ENCODE data around the gene IDS.
"Not testable (repeated sequence)": the region's sequence is repeated elsewhere in the genome, so short reads cannot be mapped to it uniquely, and the experiment has no call there.

Gene IDS

GRCh38 chrX:149528381-149528780, 23.3 kb upstream of the IDS start:
- DNase-seq (ENCODE audit: low read depth in 4 of 4, low spot score in 1 of 4): no peak

DNA sequence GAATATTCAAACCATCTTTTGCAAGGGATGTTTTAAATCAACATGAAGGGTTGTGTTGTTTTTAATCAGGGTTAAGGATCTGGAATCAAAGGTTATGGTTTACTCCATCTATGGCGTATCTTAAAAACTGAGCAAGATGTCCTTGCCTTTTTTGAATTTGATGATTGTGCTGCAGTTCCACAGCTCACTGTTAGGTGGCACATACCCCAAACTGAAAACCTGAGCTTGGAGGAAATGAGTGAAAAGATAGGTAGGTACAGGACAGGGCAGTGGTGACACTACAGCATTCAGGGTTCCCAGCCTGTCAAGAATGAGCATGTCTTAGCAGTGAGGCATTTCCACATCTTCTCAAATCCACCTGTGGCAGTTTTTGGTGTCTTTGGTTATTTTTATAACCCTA, 22.6 kb upstream of the IDS start:
- no peak for DNase-seq (ENCODE audit: low read depth in 4 of 4, low spot score in 1 of 4)

- DNase-seq (ENCODE audit: low read depth in 4 of 4, low spot score in 1 of 4): not testable (repeated sequence)
These were observed 21.4 kb upstream of the IDS start for GRCh38 chrX:149526318-149527033.

GRCh38 chrX:149525903-149526302, 20.8 kb upstream of the IDS start:
- DNase-seq (ENCODE audit: low read depth in 4 of 4, low spot score in 1 of 4): not testable (repeated sequence)

GRCh38 chrX:149525389-149525788, 20.3 kb upstream of the IDS start:
- peak in 2 of 4 experiments; percentile 40 to 41 for DNase-seq (ENCODE audit: low read depth in 4 of 4, low spot score in 1 of 4)

DNA sequence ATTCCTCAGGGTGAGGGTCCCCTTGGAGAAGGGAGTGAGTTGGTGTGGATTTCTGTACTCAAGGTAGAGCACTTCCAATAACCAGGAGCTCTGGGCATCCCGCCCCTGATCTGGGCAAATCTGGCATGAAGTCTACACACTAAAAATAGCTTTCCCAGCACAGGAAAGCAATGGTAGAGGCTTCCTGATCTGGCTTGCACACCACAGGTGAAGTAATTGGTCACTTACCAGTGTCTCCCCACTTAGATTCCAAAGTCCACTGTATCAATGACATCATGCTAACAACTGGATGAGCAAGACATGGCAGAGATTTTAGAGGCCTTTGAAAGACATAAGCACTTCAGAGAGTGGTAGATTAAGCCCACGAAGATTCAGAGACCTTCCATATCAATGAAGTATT, 17.8 kb upstream of the IDS start:
- DNase-seq (ENCODE audit: low read depth in 4 of 4, low spot score in 1 of 4): no peak

- no peak for DNase-seq (ENCODE audit: low read depth in 4 of 4, low spot score in 1 of 4)
These were observed 16.3 kb upstream of the IDS start for GRCh38 chrX:149521438-149521837.

GRCh38 chrX:149520636-149521277, 15.7 kb upstream of the IDS start:
- DNase-seq (ENCODE audit: low read depth in 4 of 4, low spot score in 1 of 4): not testable (repeated sequence)

DNA sequence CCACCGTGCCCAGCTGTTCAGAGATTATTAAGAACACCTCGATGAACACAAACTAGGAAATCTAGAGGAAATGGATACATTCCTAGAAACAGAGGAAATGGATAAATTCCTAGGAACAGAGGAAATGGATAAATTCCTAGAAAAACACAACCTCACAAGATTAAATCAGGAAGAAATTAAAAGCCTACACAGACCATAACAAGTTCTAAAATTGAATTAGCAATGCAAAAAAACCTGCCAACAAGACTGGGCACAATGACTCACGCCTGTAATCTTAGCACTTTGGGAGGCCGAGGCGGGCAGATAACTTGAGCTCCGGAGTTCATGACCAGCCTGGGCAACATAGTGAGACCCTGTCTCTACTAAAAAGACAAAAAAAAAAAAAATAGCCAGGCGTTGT, 13.1 kb upstream of the IDS start:
- no peak for DNase-seq (ENCODE audit: low read depth in 4 of 4, low spot score in 1 of 4)

GRCh38 chrX:149517308-149517707, 12.2 kb upstream of the IDS start:
- no peak for DNase-seq (ENCODE audit: low read depth in 4 of 4, low spot score in 1 of 4)

- DNase-seq (ENCODE audit: low read depth in 4 of 4, low spot score in 1 of 4): no peak
These were observed 11.5 kb upstream of the IDS start for GRCh38 chrX:149516604-149517003.

GRCh38 chrX:149515954-149516602, 11.0 kb upstream of the IDS start:
- no peak for DNase-seq (ENCODE audit: low read depth in 4 of 4, low spot score in 1 of 4)

DNA sequence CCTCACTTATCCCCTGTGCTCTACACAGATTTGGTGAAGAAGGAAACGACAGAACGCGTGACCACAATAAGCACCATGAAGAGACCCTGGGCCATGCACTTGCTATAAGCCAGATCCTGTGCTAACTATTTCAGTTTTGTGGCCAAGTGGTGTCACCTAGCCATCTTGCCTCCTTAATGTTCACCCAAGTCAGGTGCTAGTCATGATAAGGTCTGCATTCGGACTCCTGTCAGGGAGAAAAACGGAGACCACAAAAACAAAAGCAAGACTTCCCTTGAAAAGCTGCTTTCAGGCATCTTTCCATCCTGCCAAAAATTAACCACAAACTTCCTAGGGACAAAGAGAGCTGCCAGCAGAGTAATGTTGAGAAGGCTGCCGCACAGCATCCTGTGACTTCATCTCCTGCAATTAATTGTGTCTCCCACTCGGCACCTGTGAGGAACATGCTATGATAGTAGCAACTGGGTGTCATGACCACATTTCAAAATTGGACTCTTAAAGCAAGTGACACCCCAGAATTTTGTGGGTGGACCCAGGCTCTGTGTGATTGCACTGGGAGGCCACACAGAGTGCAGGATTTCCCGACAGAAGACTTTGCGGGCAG, 8.8 kb upstream of the IDS start:
- no peak for DNase-seq (ENCODE audit: low read depth in 4 of 4, low spot score in 1 of 4)

- DNase-seq (ENCODE audit: low read depth in 4 of 4, low spot score in 1 of 4): peak in 2 of 4 experiments; percentile 16 to 26
These were observed 7.2 kb upstream of the IDS start for GRCh38 chrX:149512225-149512885.

DNA sequence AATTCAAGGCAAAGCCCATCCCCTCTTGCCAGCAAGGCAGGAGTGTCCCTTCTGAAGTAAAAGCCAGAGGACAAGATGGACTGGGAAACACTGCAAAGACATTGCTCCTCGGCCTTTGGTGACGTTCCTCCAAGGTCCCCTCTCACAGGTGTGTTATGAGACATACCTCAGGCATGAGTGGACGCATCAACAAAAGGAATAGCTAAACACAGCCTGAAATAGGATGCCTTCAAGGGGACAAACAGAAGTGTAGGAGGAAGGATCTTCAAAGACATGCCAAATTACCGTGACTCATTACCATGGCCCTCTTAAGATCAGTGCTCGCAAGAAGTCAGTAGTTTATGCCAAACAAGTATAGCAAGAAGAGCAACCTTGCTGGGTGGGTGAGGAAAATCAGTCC, 6.0 kb upstream of the IDS start:
- no peak for DNase-seq (ENCODE audit: low read depth in 4 of 4, low spot score in 1 of 4)

GRCh38 chrX:149510386-149510785, 5.3 kb upstream of the IDS start:
- DNase-seq (ENCODE audit: low read depth in 4 of 4, low spot score in 1 of 4): no peak

GRCh38 chrX:149508467-149508866, 3.4 kb upstream of the IDS start:
- DNase-seq (ENCODE audit: low read depth in 4 of 4, low spot score in 1 of 4): no peak

GRCh38 chrX:149506349-149506748, 1.2 kb upstream of the IDS start:
- DNase-seq (ENCODE audit: low read depth in 4 of 4, low spot score in 1 of 4): no peak

DNA sequence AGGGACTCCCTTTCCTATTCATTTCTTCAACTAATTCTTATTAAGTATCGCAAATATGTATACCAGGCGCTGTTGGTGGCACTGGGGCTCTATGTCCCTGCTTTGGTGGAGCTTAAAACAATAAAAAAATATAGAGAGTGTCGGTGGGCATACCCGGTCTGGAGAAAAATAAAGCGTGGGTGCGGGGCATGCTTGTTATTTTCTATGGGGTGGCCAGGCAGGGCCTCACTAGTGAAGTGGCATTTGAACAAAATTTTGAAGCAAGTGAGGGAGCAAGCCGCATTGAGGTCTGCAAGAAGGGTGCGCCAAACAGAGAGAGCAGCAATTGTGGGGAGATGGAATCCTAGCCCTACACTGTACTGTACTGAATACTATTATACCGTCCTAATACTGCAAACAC, 565 bp upstream of the IDS start:
- no peak for DNase-seq (ENCODE audit: low read depth in 4 of 4, low spot score in 1 of 4)

DNA sequence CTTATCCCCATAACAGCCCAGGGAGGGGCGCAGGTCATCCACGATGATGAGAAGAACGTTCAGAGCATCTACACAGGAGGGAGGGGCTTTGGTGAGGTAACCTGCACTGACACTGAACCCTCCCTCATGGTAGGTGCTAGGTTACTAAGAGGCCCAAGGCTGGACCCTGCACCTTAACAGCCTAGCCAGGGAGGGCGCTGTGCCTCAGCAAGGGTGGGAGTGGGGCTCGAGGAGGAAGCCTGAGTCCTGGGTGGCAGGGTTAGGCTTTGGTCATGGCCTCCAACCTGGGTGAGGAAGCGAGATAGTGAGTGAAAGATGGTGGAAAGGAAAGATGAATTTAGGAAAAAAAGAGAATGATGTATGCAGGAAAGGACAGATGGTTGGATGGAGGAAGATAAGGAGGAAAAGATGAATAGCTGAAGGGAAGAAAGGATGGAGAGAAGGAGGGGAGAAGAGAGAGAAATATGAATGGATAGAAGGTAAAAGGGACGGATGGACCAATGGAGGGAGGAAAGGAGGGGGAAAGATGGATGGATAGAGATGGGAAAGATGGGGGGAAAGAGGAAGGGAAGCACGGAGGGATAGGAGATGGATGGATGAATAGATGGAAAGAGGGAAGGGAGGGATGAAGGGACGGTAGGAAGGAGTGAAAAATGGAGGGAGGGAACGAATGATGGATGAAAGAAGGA, 736 bp downstream of the IDS start:
- DNase-seq (ENCODE audit: low read depth in 4 of 4, low spot score in 1 of 4): peak in 2 of 4 experiments; percentile 7 to 43

- DNase-seq (ENCODE audit: low read depth in 4 of 4, low spot score in 1 of 4): peak in 2 of 4 experiments; percentile 35 to 36
These were observed 1.7 kb downstream of the IDS start for GRCh38 chrX:149503446-149503845.
